ENCODE data around the gene POC1B. TPM values are rescaled to one million over a fixed set of nuclear protein-coding genes. Genes with fewer than 3 reads are reported as not detected.
A peak's percentile ranks its signal among the peaks of the same experiment; 100 is the strongest.

POC1B gene
- total RNA-seq, 1 donor from 2014 or later = 22.7 TPM

GRCh38 chr12:89384050-89384758, 141.6 kb downstream of the POC1B start:
- Mint-ChIP-seq H3K27me3 (ENCODE audit: unreplicated experiment) (no peaks in the 10 kb centered on the region), H3K4me1 (ENCODE audit: unreplicated experiment) (peaks cover 35% of the 10 kb centered on the region), H3K36me3 (ENCODE audit: low read depth, unreplicated experiment) (no peaks in the 10 kb centered on the region), H3K9me3 (ENCODE audit: unreplicated experiment) (no peaks in the 10 kb centered on the region), H3K4me3 (ENCODE audit: unreplicated experiment) (no peak overlapping the region), H3K27ac (ENCODE audit: unreplicated experiment) (peak overlapping the region; percentile 6)
- peak; percentile 9 for DNase-seq (ENCODE audit: low spot score)
- TF ChIP-seq CTCF (IDR thresholded peaks at IDR 0.05; ENCODE audit: unreplicated experiment) = no peak

GRCh38 chr12:89383235-89384049, 142.4 kb downstream of the POC1B start:
- Mint-ChIP-seq H3K27me3 (ENCODE audit: unreplicated experiment) (no peaks in the 10 kb centered on the region), H3K4me1 (ENCODE audit: unreplicated experiment) (peaks cover 33% of the 10 kb centered on the region), H3K27ac (ENCODE audit: unreplicated experiment) (no peak overlapping the region), H3K36me3 (ENCODE audit: low read depth, unreplicated experiment) (no peaks in the 10 kb centered on the region), H3K4me3 (ENCODE audit: unreplicated experiment) (no peak overlapping the region), H3K9me3 (ENCODE audit: unreplicated experiment) (no peaks in the 10 kb centered on the region)
- TF ChIP-seq CTCF (IDR thresholded peaks at IDR 0.05; ENCODE audit: unreplicated experiment) = no peak
- DNase-seq (ENCODE audit: low spot score) = no peak

- TF ChIP-seq CTCF (IDR thresholded peaks at IDR 0.05; ENCODE audit: unreplicated experiment) = no peak
- Mint-ChIP-seq H3K36me3 (ENCODE audit: low read depth, unreplicated experiment) (peaks cover 6% of the 10 kb centered on the region), H3K27ac (ENCODE audit: unreplicated experiment) (no peak overlapping the region), H3K27me3 (ENCODE audit: unreplicated experiment) (no peaks in the 10 kb centered on the region), H3K4me1 (ENCODE audit: unreplicated experiment) (peaks cover 33% of the 10 kb centered on the region), H3K4me3 (ENCODE audit: unreplicated experiment) (no peak overlapping the region), H3K9me3 (ENCODE audit: unreplicated experiment) (no peaks in the 10 kb centered on the region)
- no peak for DNase-seq (ENCODE audit: low spot score)
Observed at GRCh38 chr12:89382328-89382727, 143.5 kb downstream of the POC1B start.

- no peak overlapping the region for H3K4me3 Mint-ChIP-seq (ENCODE audit: unreplicated experiment)
- peaks cover 37% of the 10 kb centered on the region for H3K4me1 Mint-ChIP-seq (ENCODE audit: unreplicated experiment)
- DNase-seq (ENCODE audit: low spot score) = no peak
- H3K9me3 Mint-ChIP-seq (ENCODE audit: unreplicated experiment) = no peaks in the 10 kb centered on the region
- no peak overlapping the region for H3K27ac Mint-ChIP-seq (ENCODE audit: unreplicated experiment)
- peaks cover 6% of the 10 kb centered on the region for H3K36me3 Mint-ChIP-seq (ENCODE audit: low read depth, unreplicated experiment)
- peaks cover 2% of the 10 kb centered on the region for H3K27me3 Mint-ChIP-seq (ENCODE audit: unreplicated experiment)
- no peak for TF ChIP-seq CTCF (IDR thresholded peaks at IDR 0.05; ENCODE audit: unreplicated experiment)
Observed at GRCh38 chr12:89379839-89380467, 145.9 kb downstream of the POC1B start.

Measured in endothelial cell (in vitro differentiated cells).